HG03139 (cell line): ENCODE data around the gene RBBP8.

Experiments
- ATAC-seq: cut with Tn5 transposase; IDR thresholded peaks from one replicate; pipeline ENCODE4 v1.9.1; 2021; ENCODE audit not compliant: unreplicated experiment

The RBBP8 gene

DNA sequence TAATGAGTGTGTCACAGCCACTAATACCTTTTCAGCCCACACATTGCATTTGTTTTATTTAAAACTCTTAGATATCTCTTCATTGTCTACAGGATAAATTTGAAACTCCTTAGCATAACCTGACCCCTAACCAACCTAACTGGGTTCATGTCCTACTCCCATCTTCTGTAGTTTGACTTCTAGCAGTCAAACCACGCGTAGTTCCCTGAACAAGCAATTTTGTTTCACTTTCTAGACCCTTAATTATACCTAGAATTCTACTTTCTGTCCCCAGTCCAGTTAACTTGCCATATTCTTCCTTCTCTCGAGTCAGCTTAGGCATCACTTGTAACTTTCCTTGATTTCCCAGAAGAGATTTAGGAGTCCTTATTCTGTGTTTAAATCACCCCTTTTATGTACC lies 55.1 kb downstream of the RBBP8 start:
- no peak for ATAC-seq

DNA sequence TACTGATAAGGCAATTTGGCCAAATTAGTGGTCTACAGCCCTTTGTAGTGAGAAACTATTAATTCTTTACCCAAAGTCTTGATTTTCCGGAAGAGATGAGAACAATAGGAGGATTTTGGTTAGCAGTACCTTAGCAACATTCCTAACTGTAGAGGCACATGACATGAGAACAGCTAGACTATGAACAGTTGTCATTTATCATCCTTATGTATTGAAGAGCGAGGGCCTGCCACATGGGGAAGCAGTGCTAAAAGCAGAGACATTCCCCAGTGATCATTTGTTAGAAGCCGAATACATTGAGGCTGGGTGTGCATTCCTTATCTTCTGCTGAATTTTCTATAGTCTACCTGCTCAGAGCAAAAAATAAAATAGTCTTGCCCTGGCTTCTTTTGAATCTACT lies 65.2 kb downstream of the RBBP8 start:
- no peak for ATAC-seq

GRCh38 chr18:22999212-22999611 lies 66.1 kb downstream of the RBBP8 start:
- ATAC-seq, result no peak

GRCh38 chr18:22999647-23000046 lies 66.5 kb downstream of the RBBP8 start:
- ATAC-seq, result no peak

DNA sequence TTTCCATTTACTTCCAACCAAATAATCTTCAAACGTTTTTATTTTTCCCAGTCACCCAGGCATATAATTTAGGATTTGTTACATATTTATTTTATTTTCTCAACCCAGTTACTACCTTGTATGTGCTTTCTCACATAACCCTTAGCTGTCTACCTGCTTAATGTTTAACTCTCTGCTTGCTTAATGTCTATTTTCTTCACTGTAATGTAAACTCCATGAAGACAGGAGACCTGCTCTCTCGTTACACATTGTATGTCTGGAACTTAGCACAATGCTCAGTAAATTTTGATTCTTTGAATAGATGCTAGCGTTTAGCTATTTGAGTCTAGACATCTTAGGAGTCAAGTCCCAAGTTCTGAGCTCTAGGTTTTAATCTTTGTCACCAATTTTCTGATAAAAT lies 70.2 kb downstream of the RBBP8 start:
- ATAC-seq, result no peak

DNA sequence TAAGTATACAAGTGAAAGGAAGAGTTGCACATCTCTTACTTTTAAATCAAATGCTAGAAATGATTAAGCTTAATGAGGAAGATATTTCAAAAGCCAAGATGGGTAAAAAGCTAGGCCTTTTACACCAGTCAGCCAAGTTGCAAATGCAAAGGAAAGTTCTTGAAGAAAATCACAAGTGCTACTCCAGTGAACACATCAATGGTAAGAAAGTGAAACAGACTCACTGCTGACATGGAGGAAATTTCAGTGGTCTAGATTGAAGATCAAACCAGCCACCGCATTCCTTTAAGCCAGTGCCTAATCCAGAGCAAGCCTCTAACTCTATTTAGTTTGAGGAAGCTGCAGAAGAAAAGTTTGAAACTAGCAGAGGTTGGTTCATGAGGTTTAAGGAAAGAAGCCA lies 79.1 kb downstream of the RBBP8 start:
- no peak for ATAC-seq

- no peak for ATAC-seq
Observed at GRCh38 chr18:23020555-23021294, 87.6 kb downstream of the RBBP8 start.

GRCh38 chr18:23021623-23022022 lies 88.5 kb downstream of the RBBP8 start:
- ATAC-seq, result no peak

DNA sequence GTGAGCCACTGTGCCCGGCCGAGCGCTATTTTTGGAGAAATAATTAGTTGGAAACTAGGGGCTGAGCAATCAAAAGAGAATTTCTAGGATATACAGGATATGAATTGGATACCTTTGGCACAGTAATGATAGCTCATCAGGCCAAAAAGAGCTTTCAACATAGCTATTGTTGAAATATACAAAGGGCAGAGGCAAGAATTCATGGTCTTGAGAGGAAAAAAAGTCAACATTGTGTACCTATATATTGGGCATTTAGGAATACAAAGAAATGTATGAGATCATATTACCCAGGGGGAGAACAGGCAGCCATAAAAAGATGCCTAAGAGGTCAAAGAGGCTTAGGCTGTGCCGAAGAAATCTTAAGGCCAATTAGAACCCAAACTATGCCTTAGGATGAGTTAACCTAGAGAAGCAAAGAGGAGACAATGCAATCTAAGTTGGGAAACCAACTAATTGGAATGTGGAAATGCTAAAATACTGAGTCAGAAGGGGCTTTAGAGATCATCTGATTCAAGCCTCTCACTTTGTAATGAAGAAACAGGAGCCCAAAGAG lies 99.0 kb downstream of the RBBP8 start:
- no peak for ATAC-seq

GRCh38 chr18:23033056-23033455 lies 99.9 kb downstream of the RBBP8 start:
- ATAC-seq, result no peak

- no peak for ATAC-seq
Observed at GRCh38 chr18:23036660-23037201, 103.6 kb downstream of the RBBP8 start.

DNA sequence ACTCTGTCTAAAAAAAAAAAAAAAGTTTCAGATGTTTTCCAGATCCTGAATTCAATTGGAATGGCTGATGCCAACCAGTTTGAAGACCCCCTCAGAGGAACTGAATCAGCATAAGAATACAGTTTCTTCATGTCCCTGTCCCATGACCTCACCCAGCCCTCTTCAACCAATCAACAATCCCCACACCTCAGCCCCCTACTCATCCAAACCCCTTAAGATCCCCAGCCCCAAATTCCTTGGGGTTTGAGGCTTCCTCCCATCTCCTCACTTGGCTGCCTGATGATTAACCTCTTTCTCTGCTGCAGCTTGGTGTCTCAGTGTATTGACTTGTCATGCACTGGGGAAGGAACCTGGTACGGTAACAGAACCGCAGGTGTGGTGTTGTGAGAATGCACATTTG lies 104.5 kb downstream of the RBBP8 start:
- no peak for ATAC-seq

DNA sequence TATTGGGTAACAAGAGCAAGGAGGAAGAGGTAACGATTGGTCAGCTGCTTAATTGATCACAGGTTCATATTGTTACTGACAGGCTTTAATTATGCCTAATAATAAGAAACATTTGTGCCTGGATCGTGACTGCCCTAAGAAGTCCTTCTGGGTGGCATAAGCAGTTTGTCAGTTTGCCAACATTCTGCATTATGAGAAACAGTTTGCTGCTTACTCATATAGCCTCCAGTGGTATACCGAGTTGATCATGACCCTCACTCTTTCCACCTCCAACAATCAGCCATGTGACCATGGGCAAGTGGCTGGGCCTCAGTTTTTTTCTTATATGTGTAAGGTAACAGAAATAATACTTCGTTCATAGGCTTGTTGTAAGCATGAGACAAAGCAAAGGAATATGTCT lies 105.6 kb downstream of the RBBP8 start:
- ATAC-seq, result no peak

GRCh38 chr18:23042133-23042532 lies 109.0 kb downstream of the RBBP8 start:
- ATAC-seq, result no peak

DNA sequence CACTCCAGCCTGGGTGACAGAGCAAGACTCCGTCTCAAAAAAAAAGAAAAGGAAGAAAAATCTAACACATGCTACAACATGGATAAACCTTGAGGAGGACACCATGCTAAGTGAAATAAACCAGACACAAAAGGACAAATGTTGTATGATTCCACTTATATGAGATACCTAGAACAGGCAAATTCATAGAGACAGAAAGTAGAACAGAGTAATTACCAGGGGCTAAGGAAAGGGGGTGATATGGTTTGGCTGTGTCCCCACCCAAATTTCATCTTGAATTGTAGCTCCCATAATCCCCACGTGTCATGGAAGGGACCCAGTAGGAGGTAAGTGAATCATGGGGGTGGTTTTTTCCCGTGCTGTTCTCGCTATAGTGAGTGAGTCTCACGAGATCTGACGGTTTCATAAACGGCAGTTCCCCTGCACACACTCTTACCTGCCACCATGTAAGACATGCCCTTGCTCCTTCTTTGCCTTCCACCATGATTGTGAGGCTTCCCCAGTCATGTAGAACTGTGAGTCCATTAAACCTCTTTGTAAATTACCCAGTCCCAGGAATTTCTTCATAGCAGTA lies 110.8 kb downstream of the RBBP8 start:
- ATAC-seq, result no peak

DNA sequence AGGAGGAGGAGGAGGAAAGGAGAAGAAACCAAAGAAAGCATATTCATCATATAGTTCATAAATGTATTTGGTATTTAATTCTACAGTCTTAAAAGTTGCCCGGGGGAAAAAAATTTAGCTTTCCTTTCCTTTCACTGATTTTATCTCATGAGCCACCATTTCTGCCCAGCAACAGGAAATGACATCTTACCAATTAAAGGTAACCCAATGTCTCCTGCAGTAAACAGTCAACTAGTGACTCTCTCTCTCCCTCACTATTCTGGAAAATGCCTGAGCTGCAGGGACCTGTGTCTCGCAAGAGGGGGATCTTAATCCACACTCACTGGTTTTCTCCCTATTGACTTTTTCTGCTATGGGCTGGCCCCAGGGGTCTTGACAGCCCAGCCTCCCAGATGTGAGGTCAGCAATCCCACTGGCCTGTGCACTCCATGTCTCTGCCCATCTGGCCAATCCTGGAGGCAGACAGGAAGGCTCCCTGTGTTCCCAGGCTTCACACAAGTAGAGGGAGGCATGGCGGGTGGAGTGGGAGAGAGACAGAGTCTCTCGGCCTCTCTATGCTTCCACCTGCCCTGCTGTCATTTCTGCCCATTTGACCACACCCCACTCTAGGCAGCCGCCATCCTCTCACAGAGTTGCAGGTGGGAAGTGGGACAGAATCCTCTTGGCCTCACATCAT lies 116.7 kb downstream of the RBBP8 start:
- no peak for ATAC-seq

- no peak for ATAC-seq
Observed at GRCh38 chr18:23053776-23054457, 120.8 kb downstream of the RBBP8 start.

DNA sequence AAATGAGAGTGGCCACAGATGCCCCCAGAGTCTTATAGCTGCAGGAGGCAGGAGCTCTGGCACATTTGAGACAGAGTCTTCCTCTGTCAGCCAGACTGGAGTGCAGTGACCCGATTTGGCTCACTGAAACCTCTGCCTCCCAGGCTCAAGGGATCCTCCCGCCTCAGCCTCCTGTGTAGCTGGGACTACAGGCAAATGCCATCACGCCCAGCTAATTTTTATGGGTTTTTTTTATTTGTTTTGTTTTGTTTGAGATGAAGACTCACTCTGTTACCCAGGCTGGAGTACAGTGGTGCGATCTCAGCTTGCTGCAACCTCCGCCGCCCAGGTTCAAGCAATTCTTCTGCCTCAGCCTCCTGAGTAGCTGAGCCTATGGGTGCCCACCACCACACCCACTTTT lies 121.4 kb downstream of the RBBP8 start:
- ATAC-seq, result no peak

- no peak for ATAC-seq
Observed at GRCh38 chr18:23056315-23056714, 123.2 kb downstream of the RBBP8 start.

DNA sequence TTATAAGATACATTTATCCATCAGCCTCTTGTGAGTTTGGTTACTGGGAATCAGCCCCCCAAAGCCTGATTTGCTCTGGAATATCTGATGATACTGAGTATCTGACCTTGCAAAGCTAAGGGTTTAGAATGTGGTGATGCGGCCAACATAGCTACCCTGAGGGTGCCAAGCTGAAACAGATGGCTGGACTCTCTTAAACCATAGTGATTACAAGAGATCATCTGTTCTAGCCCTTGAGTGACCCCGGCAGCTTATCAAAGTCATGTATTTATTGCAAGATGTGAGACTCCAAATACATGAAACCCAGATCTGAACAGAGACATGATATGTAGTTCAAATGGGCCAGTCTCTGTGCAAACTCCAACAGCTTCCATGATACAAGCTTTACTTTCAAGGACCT lies 124.0 kb downstream of the RBBP8 start:
- no peak for ATAC-seq

- ATAC-seq, result no peak
Observed at GRCh38 chr18:23058746-23059415, 125.8 kb downstream of the RBBP8 start.
